HG02938 (cell line): ENCODE results near the gene NUBP2.

Experiments used
- ATAC-seq: cut with Tn5 transposase; IDR thresholded peaks from one replicate; pipeline ENCODE4 v1.9.1; 2021; ENCODE audit warnings: mild to moderate bottlenecking, moderate library complexity; ENCODE audit not compliant: unreplicated experiment

NUBP2 gene

DNA sequence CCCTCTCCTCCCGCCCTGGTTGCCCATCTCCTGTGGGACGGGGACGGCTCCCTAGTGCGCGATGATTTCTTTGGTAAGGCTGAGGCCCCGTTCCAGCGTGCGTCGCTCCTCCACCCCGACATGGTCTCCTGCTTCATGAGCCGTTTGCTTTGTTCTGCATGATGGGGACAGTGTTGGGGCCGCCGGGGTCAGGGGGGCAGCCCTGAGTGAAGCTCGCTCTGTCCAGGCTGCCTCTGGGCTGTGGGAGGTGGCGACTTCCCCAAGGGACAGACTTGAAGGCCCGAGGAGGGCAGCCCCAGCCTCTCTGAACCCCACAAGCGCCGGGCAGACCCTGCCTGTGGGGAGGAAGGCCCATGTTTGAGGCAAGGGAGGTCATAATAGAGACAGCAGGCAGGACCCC, 23.8 kb upstream of the NUBP2 start:
- ATAC-seq: no peak

DNA sequence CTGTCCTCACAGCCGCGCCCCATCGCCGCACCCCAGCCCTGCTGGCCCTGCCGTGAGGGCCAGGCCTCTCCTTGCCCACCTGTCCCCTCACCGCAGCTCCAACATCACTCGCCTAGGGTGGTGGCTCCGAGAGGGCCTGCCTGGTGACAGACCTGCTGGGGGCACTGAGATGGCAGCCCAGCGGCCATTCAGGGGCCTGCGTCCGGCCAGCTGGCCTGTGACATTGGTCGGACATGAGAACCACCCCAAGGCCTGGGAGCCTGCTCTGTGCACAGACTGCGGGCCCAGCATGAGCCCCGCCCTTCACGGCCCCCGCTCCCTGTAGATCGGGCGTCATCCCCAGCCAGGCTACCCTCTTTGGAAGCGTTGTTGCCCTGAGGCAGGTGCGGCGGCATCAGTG, 23.2 kb upstream of the NUBP2 start:
- ATAC-seq: no peak

- no peak for ATAC-seq
Measured at GRCh38 chr16:1760911-1761310, 21.8 kb upstream of the NUBP2 start.

DNA sequence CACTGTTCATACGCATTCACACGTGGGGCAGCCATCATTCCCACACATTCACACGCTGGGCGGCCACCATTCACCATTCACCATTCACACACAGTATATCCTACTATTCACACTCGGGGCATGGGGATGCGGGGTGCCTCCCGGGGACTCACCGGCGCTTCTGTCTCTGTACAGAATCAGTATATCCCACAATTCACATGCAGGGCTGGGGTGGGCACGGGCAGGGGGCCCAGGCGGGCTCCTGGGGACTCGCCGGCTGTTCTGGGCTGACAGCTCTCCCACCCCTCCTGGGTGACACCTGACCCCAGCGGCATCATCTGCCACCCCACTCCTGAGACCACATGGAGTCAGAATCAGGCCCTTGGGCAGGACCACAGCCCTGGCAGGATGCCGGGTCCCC, 21.0 kb upstream of the NUBP2 start:
- no peak for ATAC-seq

DNA sequence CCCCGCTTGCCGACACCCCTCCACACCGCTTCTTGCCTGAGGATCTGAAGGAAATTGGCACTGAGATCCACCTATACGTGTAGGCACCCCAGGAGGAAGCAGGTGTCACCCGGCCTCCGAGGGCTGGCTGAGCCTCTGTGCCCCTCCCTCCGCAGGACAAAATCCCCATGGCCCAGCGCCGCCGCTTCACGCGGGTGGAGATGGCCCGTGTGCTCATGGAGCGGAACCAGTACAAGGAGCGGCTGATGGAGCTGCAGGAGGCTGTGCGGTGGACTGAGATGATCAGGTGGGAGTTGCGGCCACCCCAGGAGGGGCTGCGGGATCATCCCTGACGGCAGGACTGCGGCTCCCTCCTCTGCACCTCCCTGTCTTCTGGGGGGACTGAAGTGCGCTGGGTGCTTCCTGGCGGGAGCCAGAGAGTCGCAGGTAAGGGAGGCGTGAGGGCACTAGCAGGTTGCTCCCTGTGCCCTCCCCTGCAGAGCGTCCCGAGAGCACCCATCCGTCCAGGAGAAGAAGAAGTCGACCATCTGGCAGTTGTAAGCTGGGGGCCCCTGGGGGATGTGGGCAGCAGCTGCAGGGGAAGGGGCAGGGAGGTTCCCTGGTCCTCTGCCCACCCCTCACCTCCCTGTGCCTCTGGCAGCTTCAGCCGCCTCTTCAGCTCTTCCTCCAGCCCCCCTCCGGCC, 20.4 kb upstream of the NUBP2 start:
- no peak for ATAC-seq

DNA sequence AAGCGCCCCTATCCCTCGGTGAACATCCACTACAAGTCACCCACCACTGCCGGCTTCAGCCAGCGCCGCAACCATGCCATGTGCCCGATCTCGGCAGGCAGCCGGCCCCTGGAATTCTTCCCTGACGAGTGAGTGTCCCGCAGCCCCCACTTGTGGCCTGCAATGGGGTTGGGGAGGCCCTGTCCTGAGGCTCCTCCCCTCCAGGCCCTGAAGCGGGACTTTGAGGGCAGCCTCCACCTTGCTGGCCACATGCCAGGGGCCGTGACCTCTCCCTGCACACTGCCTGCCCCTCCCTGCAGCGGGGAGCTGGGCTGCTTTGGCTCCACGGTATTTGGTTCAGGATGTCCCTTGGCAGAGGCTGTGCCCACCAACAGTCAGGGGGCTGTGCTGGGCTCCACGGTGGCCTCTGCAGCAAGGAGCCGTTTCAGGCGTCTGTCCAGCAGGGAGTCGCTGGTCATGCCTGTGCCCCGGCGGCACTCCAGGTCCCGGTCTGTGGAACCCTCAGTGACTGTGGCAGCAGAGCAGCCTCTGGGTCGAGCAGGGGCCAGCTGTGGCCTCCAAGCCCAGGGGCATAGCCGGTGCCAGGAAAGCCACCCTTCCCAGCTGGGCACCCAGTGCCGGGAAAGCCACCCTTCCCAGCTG, 19.8 kb upstream of the NUBP2 start:
- no peak for ATAC-seq

GRCh38 chr16:1763521-1764511, 18.9 kb upstream of the NUBP2 start:
- ATAC-seq: no peak

- ATAC-seq: no peak
Measured at GRCh38 chr16:1764971-1765370, 17.8 kb upstream of the NUBP2 start.

DNA sequence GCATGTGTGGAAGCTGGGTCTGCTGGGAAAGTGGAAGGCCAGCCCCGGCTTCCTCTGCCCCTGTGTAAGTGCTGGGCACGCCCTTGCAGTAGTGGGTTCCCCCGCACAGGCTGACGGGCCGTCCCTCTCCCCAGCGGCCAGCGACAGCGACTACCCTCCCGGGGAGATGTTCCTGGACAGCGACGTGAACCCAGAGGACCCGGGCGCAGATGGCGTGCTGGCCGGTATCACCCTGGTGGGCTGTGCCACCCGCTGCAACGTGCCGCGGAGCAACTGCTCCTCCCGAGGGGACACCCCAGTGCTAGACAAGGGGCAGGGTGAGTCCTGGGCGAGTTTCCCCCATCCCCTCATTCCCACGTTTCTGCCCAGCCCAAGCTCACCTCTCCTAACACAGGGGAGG, 16.9 kb upstream of the NUBP2 start:
- ATAC-seq: no peak

DNA sequence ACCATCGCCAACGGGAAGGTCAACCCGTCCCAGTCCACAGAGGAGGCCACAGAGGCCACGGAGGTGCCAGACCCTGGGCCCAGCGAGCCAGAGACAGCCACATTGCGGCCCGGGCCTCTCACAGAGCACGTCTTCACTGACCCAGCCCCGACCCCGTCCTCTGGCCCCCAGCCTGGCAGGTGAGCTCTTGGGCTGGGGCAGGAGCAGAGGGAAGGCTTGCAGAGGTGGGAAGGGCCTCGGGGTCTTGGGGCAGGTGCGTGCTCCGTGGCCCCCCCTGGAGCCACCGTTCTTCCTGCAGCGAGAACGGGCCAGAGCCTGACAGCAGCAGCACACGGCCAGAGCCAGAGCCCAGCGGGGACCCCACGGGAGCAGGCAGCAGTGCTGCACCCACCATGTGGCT, 16.5 kb upstream of the NUBP2 start:
- no peak for ATAC-seq

DNA sequence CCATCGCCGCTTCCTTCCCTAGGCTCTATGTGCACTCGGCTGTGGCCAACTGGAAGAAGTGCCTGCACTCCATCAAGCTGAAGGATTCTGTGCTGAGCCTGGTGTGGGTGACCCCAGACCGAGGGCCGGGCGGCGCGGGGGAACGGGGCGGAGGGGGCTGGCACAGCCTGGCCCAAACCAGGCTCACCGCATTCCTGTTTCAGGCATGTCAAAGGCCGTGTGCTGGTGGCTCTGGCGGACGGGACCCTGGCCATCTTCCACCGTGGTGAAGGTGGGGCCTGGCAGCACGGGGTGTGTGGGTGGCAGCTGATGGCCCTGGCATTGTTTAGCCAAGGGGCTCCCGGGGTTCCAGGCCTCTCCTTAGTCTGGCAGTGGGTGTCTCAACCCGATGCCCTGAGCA, 16.1 kb upstream of the NUBP2 start:
- no peak for ATAC-seq

DNA sequence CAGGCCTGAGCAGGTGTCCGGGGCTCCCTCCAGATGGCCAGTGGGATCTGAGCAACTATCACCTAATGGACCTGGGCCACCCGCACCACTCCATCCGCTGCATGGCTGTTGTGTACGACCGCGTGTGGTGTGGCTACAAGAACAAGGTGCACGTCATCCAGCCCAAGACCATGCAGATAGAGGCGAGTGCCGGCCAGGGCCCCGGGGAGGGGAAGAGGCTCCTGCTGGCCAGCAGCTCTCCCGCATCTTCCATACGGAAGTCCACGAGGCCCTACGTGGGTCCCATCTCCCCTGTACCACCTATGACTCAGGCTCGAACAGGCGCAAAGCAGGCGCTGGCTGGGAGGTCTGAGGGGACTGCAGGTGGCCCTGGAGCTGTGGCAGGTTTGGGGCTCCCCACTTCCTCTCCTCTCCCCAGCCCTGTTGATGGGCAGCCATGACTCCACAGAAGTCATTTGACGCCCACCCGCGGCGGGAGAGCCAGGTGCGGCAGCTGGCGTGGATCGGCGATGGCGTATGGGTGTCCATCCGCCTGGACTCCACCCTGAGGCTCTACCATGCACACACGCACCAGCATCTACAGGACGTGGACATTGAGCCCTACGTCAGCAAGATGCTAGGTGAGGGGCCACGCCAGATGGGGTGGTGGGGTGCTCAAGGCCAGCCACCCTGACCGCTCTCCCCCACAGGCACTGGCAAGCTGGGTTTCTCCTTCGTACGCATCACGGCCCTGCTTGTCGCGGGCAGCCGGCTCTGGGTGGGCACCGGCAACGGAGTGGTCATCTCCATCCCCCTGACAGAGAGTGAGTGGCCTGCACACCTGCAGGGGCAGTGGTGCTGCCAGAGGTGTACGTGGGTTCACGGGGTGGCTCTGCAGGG, 15.4 kb upstream of the NUBP2 start:
- ATAC-seq: no peak

DNA sequence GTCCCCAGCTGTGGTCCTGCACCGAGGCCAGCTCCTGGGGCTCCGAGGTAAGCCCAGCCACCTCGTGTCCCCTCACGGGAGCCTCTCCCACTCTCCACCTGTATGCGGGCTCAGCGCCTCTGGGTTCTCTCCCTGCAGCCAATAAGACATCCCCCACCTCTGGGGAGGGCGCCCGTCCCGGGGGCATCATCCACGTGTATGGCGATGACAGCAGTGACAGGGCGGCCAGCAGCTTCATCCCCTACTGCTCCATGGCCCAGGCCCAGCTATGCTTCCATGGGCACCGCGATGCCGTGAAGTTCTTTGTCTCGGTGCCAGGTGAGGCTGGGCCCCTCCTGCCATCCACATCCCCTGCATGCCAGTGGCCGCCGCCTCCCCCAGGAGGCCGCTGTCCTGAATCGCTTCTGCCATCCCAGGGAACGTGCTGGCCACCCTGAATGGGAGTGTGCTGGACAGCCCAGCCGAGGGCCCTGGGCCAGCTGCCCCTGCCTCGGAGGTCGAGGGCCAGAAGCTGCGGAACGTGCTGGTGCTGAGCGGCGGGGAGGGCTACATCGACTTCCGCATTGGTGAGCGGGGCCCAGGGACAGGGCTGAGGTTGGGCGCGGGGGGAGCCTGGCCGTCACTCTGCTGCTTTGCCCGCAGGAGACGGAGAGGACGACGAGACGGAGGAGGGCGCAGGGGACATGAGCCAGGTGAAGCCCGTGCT, 14.5 kb upstream of the NUBP2 start:
- no peak for ATAC-seq

DNA sequence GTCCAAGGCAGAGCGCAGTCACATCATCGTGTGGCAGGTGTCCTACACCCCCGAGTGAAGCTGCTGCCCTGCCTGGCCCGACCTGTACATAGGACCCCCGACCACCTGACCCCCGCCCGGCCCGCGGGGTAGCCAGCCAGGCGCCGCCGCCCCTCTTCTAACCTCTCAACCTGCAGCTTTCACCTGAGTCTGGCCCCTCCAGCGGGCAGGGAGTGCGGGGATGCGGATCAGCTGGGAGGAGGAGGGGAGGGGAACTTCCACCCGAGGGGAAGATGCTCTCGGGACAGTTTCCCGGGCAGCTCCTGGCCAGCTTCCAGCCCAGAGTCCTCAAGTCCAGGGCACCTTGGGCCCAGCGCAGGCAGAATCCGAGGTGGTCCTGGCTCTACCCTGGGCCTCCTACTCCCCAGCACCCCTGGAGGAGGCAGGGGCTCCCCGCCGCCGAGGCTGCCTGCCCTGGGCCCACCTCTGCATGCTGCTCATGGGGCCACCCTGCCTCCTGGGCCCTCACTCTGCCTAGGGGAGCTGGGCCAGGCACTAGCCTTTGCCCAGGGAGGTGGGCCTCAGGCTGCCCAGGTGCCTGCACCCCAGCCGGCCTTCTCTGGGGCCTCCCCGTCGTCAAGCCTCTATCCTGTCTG, 13.9 kb upstream of the NUBP2 start:
- ATAC-seq: no peak

GRCh38 chr16:1769402-1770300, 13.1 kb upstream of the NUBP2 start:
- ATAC-seq: no peak

- no peak for ATAC-seq
Measured at GRCh38 chr16:1770328-1771187, 12.2 kb upstream of the NUBP2 start.

DNA sequence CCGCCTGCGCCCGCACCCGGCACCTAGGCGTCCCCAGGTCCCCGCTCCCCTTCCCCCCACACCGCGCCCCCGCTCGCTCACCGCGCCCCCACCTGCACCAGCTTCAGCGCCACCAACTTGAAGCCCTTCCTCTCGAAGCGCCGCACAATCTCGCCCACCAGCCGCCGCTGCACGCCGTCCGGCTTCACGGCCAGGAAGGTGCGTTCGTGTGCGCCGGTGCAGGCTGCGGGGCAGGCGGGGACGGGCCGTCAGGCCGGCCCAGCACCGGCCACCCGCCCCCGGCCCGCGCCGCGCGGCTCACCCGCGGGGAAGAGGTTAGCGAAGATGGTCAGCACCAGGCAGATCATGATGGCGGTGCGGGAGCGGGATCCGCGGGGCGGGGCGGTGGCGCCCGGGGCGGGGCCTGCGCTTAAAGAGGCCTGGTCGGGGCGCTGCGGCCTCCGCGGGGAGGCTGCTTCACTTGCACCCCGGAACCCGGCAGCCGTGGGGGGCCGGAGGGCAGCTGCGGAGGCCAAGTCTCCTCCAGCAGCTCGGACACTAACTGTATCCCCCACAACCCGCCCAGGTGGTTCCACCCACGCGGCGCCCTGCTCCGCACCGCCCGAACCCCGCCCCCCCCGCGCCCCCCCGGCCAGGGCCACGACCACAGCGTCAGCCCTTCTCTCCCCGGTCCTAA, 11.4 kb upstream of the NUBP2 start, which contains the start of gene NME3:
Gene NME3, minus strand, starts transcription at position 356 of the 676 bp plus-strand sequence. Its CDS starts 9 bp downstream, at position 347.
- ATAC-seq: no peak
